ENCODE results near the gene ATF7IP2. TPM values are rescaled to one million over a fixed set of nuclear protein-coding genes. Genes with fewer than 3 reads are reported as not detected.

The ATF7IP2 gene
- total and polyA plus RNA-seq, 2 of the 13 experiments (the other 11 are each of a cell fraction or from before 2014, with no cell fraction given) = 117 to 217 TPM

GRCh38 chr16:10362077-10362863 lies 23.6 kb upstream of the ATF7IP2 start (continued):
- TF ChIP-seq ZNF800 (CRISPR knock-in tag; IDR thresholded peaks at IDR 0.05) (no peak), ZEB1 (IDR thresholded peaks at IDR 0.05; ENCODE audit: insufficient replicate concordance, low read depth) (no peak), ZSCAN31 (CRISPR knock-in tag; IDR thresholded peaks at IDR 0.05; ENCODE audit: low read depth) (no peak), KAT7 (CRISPR knock-in tag; IDR thresholded peaks at IDR 0.05; ENCODE audit: borderline replicate concordance) (0 out of 2 replicates have a peak, but pooled peaks have one; percentile 39), ZNF484 (CRISPR knock-in tag; IDR thresholded peaks at IDR 0.05; ENCODE audit: borderline replicate concordance, low read depth) (no peak; the same call in 1 of the 2 replicates), HNRNPLL (IDR thresholded peaks at IDR 0.05; ENCODE audit: low read depth, low read length, poor library complexity, severe bottlenecking) (no peak), POLR2A (IDR thresholded peaks at IDR 0.05; ENCODE audit: insufficient read depth in 1 of 2, low read depth in 2 of 2, low read length in 2 of 2) (no peak), STAT5B (CRISPR knock-in tag; IDR thresholded peaks at IDR 0.05) (no peak), SIN3B (IDR thresholded peaks at IDR 0.05; ENCODE audit: low read length) (no peak), RNF2 (conservative IDR thresholded peaks at IDR 0.05; ENCODE audit: low read depth) (no peak), ZNF432 (CRISPR knock-in tag; IDR thresholded peaks at IDR 0.05; ENCODE audit: borderline replicate concordance) (no peak), MIXL1 (CRISPR knock-in tag; IDR thresholded peaks at IDR 0.05) (peak; percentile 81), AHR (CRISPR knock-in tag; IDR thresholded peaks at IDR 0.05) (no peak), CHD4 (IDR thresholded peaks at IDR 0.05; ENCODE audit: borderline replicate concordance, low read length) (no peak; the same call in 1 of the 2 replicates), ZNF333 (CRISPR knock-in tag; IDR thresholded peaks at IDR 0.05; ENCODE audit: borderline replicate concordance) (peak; percentile 73; the same call in 1 of the 2 replicates), EP300 (IDR thresholded peaks at IDR 0.05; ENCODE audit: low read depth in 2 of 2, low read length in 2 of 2) (peak in 1 of 2 experiments; percentile 95; a peak in 3 of 4 replicates), EP300 (CRISPR knock-in tag; IDR thresholded peaks at IDR 0.05; ENCODE audit: borderline replicate concordance) (peak; percentile 74; the same call in 1 of the 2 replicates), ZFP91 (CRISPR knock-in tag; IDR thresholded peaks at IDR 0.05; ENCODE audit: borderline replicate concordance) (0 out of 2 replicates have a peak, but pooled peaks have one; percentile 11), AKAP8 (CRISPR knock-in tag; IDR thresholded peaks at IDR 0.05) (no peak), ZNF780A (CRISPR knock-in tag; IDR thresholded peaks at IDR 0.05) (no peak), ESRRA (CRISPR knock-in tag; IDR thresholded peaks at IDR 0.05; ENCODE audit: low read depth) (peak; percentile 57; the same call in 1 of the 2 replicates), POGK (CRISPR knock-in tag; conservative IDR thresholded peaks at IDR 0.05) (0 out of 2 replicates have a peak, but pooled peaks have one; percentile 70), POGZ (CRISPR knock-in tag; IDR thresholded peaks at IDR 0.05) (peak; percentile 88), ZNF446 (CRISPR knock-in tag; IDR thresholded peaks at IDR 0.05) (no peak), ATM (IDR thresholded peaks at IDR 0.05; ENCODE audit: borderline replicate concordance) (no peak)
